SHP77 (cell line): ENCODE measurements around the gene LRRC4B.
"Not testable (repeated sequence)": the region's sequence is repeated elsewhere in the genome, so short reads cannot be mapped to it uniquely, and the experiment has no call there.

ENCODE experiments used
- DNase-seq, 2 experiments: peaks; one replicate each; lab custom pipeline; 2025; lab: John Stamatoyannopoulos, UW

LRRC4B gene

GRCh38 chr19:50553134-50553703, 15.0 kb downstream of the LRRC4B start:
- no peak for DNase-seq

- no peak for DNase-seq
Measured at GRCh38 chr19:50552540-50552939, 15.7 kb downstream of the LRRC4B start.

- DNase-seq = no peak
Measured at GRCh38 chr19:50551715-50552187, 16.5 kb downstream of the LRRC4B start.

GRCh38 chr19:50551034-50551714, 17.1 kb downstream of the LRRC4B start:
- DNase-seq = no peak

GRCh38 chr19:50550594-50550966, 17.7 kb downstream of the LRRC4B start:
- DNase-seq = no peak

- DNase-seq = no peak
Measured at GRCh38 chr19:50549927-50550593, 18.2 kb downstream of the LRRC4B start.

GRCh38 chr19:50549059-50549926, 18.9 kb downstream of the LRRC4B start:
- DNase-seq = no peak

- no peak for DNase-seq
Measured at GRCh38 chr19:50548191-50549058, 19.8 kb downstream of the LRRC4B start.

GRCh38 chr19:50547385-50548190, 20.6 kb downstream of the LRRC4B start:
- no peak for DNase-seq

- no peak for DNase-seq
Measured at GRCh38 chr19:50546527-50547221, 21.6 kb downstream of the LRRC4B start.

- DNase-seq = no peak
Measured at GRCh38 chr19:50542943-50543342, 25.3 kb downstream of the LRRC4B start.

GRCh38 chr19:50537769-50538230, 30.4 kb downstream of the LRRC4B start:
- DNase-seq = peak; percentile 82

- no peak for DNase-seq
Measured at GRCh38 chr19:50537306-50537685, 30.9 kb downstream of the LRRC4B start.

GRCh38 chr19:50536662-50537305, 31.5 kb downstream of the LRRC4B start:
- DNase-seq = no peak

GRCh38 chr19:50535672-50536187, 32.5 kb downstream of the LRRC4B start:
- DNase-seq = no peak

- DNase-seq = no peak
Measured at GRCh38 chr19:50534478-50534877, 33.8 kb downstream of the LRRC4B start.

- no peak for DNase-seq
Measured at GRCh38 chr19:50532952-50533351, 35.3 kb downstream of the LRRC4B start.

- DNase-seq = no peak
Measured at GRCh38 chr19:50531171-50531612, 37.0 kb downstream of the LRRC4B start.

- DNase-seq = not testable (repeated sequence)
Measured at GRCh38 chr19:50528052-50528451, 40.2 kb downstream of the LRRC4B start.
